ENCODE data around the gene CEP70. TPM values are rescaled to one million over a fixed set of nuclear protein-coding genes. Genes with fewer than 3 reads are reported as not detected.
"Not testable (repeated sequence)": the region's sequence is repeated elsewhere in the genome, so short reads cannot be mapped to it uniquely, and the experiment has no call there.

Gene CEP70
- total RNA-seq, 1 donor from 2014 or later = 6.5 TPM

GRCh38 chr3:138455801-138456716 is 138.0 kb downstream of the CEP70 start:
- Histone ChIP-seq H3K36me3 (ENCODE audit: insufficient read depth, low read length) (no peaks in the 10 kb centered on the region), H3K4me3 (ENCODE audit: insufficient read depth, low read depth, low read length) (no peak overlapping the region), H3K4me1 (ENCODE audit: insufficient read depth, low read length) (no peaks in the 10 kb centered on the region), H3K9me3 (ENCODE audit: insufficient read depth, low read depth, low read length) (no peaks in the 10 kb centered on the region), H3K9ac (ENCODE audit: low read length) (no peak overlapping the region), H3K4me2 (ENCODE audit: low read length) (no peak overlapping the region), H3K27ac (ENCODE audit: low read depth, low read length) (no peak overlapping the region), H3K79me2 (ENCODE audit: insufficient read depth, low read length) (no peaks in the 10 kb centered on the region), H4K20me1 (ENCODE audit: insufficient read depth, low read length) (no peaks in the 10 kb centered on the region), H2AFZ (ENCODE audit: low read depth, low read length) (no peak overlapping the region), H3K27me3 (ENCODE audit: insufficient read depth, low read length) (no peaks in the 10 kb centered on the region)
- Mint-ChIP-seq H3K36me3 (ENCODE audit: low read depth, unreplicated experiment) (peaks cover 14% of the 10 kb centered on the region), H3K4me3 (ENCODE audit: unreplicated experiment) (no peak overlapping the region), H3K9me3 (ENCODE audit: unreplicated experiment) (peaks cover 3% of the 10 kb centered on the region), H3K27me3 (ENCODE audit: low read depth, unreplicated experiment) (peaks cover 10% of the 10 kb centered on the region), H3K4me1 (ENCODE audit: low read depth, unreplicated experiment) (peaks cover 6% of the 10 kb centered on the region), H3K27ac (ENCODE audit: unreplicated experiment) (no peak overlapping the region)
- TF ChIP-seq EZH2 (IDR thresholded peaks at IDR 0.05; ENCODE audit: insufficient read depth, low read length) = no peak
- no peak for TF ChIP-seq CTCF (IDR thresholded peaks at IDR 0.05; ENCODE audit: insufficient read depth, low read depth, low read length)
- FAIRE-seq (no peak), DNase-seq (ENCODE audit: low read depth) (peak; percentile 45)

GRCh38 chr3:138453940-138454339 is 140.1 kb downstream of the CEP70 start:
- not testable (repeated sequence) for H3K9me3 ChIP-seq (ENCODE audit: insufficient read depth, low read depth, low read length); DNase-seq (ENCODE audit: low read depth); H4K20me1 ChIP-seq (ENCODE audit: insufficient read depth, low read length); H3K36me3 ChIP-seq (ENCODE audit: insufficient read depth, low read length); H3K4me3 Mint-ChIP-seq (ENCODE audit: unreplicated experiment); H3K4me2 ChIP-seq (ENCODE audit: low read length); H3K27ac Mint-ChIP-seq (ENCODE audit: unreplicated experiment); H3K4me1 ChIP-seq (ENCODE audit: insufficient read depth, low read length); H3K4me1 Mint-ChIP-seq (ENCODE audit: low read depth, unreplicated experiment); H2AFZ ChIP-seq (ENCODE audit: low read depth, low read length); H3K27me3 ChIP-seq (ENCODE audit: insufficient read depth, low read length); H3K79me2 ChIP-seq (ENCODE audit: insufficient read depth, low read length); H3K9ac ChIP-seq (ENCODE audit: low read length); H3K27ac ChIP-seq (ENCODE audit: low read depth, low read length); H3K4me3 ChIP-seq (ENCODE audit: insufficient read depth, low read depth, low read length); H3K9me3 Mint-ChIP-seq (ENCODE audit: unreplicated experiment); FAIRE-seq
- Mint-ChIP-seq H3K27me3 (ENCODE audit: low read depth, unreplicated experiment) (peaks cover 11% of the 10 kb centered on the region), H3K36me3 (ENCODE audit: low read depth, unreplicated experiment) (peaks cover 12% of the 10 kb centered on the region)

- no peak overlapping the region for H3K27ac Mint-ChIP-seq (ENCODE audit: unreplicated experiment)
Observed at GRCh38 chr3:138452436-138452835, 141.6 kb downstream of the CEP70 start.

More at GRCh38 chr3:138452436-138452835, 141.6 kb downstream of the CEP70 start:
- Mint-ChIP-seq H3K36me3 (ENCODE audit: low read depth, unreplicated experiment) (peaks cover 6% of the 10 kb centered on the region), H3K4me1 (ENCODE audit: low read depth, unreplicated experiment) (peaks cover 11% of the 10 kb centered on the region), H3K27me3 (ENCODE audit: low read depth, unreplicated experiment) (peaks cover 10% of the 10 kb centered on the region), H3K4me3 (ENCODE audit: unreplicated experiment) (no peak overlapping the region), H3K9me3 (ENCODE audit: unreplicated experiment) (peaks cover 3% of the 10 kb centered on the region)
- no peaks in the 10 kb centered on the region for H3K27me3 ChIP-seq (ENCODE audit: insufficient read depth, low read length)
- H3K9ac ChIP-seq (ENCODE audit: low read length) = no peak overlapping the region
- TF ChIP-seq CTCF (IDR thresholded peaks at IDR 0.05; ENCODE audit: insufficient read depth, low read depth, low read length) = no peak
- TF ChIP-seq EZH2 (IDR thresholded peaks at IDR 0.05; ENCODE audit: insufficient read depth, low read length) = no peak
- no peak overlapping the region for H3K27ac ChIP-seq (ENCODE audit: low read depth, low read length)
- no peaks in the 10 kb centered on the region for H4K20me1 ChIP-seq (ENCODE audit: insufficient read depth, low read length)
- no peaks in the 10 kb centered on the region for H3K79me2 ChIP-seq (ENCODE audit: insufficient read depth, low read length)
- FAIRE-seq = no peak
- H3K4me2 ChIP-seq (ENCODE audit: low read length) = no peak overlapping the region
- no peaks in the 10 kb centered on the region for H3K4me1 ChIP-seq (ENCODE audit: insufficient read depth, low read length)
- H3K36me3 ChIP-seq (ENCODE audit: insufficient read depth, low read length) = no peaks in the 10 kb centered on the region
- no peak overlapping the region for H2AFZ ChIP-seq (ENCODE audit: low read depth, low read length)
- H3K4me3 ChIP-seq (ENCODE audit: insufficient read depth, low read depth, low read length) = no peak overlapping the region
- no peaks in the 10 kb centered on the region for H3K9me3 ChIP-seq (ENCODE audit: insufficient read depth, low read depth, low read length)
- DNase-seq (ENCODE audit: low read depth) = no peak
